OCI-LY1 (cell line): Measurements from ENCODE around the gene ARRDC2.
A peak's percentile ranks its signal among the peaks of the same experiment; 100 is the strongest.

Experiments used
- H2AFZ ChIP-seq: fragments of 200-600 bp; sonication (generic), shearing (Covaris generic); 2 replicates; pipeline ENCODE4 v1.6.0; 2014; ENCODE audit warnings: antibody characterized with exemption, mild to moderate bottlenecking, low read length
- H3F3A ChIP-seq: fragments of 200-600 bp; sonication (generic), shearing (Covaris generic); 2 replicates; pipeline ENCODE4 v1.6.0; 2014; ENCODE audit warnings: mild to moderate bottlenecking, antibody characterized with exemption, low read length, moderate library complexity; ENCODE audit not compliant: insufficient read depth
- H3K27ac ChIP-seq: fragments of 200-600 bp; sonication (generic); 2 replicates; pipeline ENCODE4 v1.5.1; 2014; ENCODE audit warnings: low read length, mixed run types, mild to moderate bottlenecking, low read depth; ENCODE audit not compliant: poor library complexity, severe bottlenecking
- H3K27me3 ChIP-seq: fragments of 200-600 bp; sonication (generic); 2 replicates; pipeline ENCODE4 v1.6.0; 2014; ENCODE audit warnings: antibody characterized with exemption, mild to moderate bottlenecking, low read length, moderate library complexity; ENCODE audit not compliant: insufficient read depth
- H3K36me3 ChIP-seq: fragments of 200-600 bp; sonication (generic); 2 replicates; pipeline ENCODE4 v1.6.1; 2014; ENCODE audit warnings: mild to moderate bottlenecking, antibody characterized with exemption, low read length, moderate library complexity, mixed read lengths; ENCODE audit not compliant: insufficient read depth
- H3K4me1 ChIP-seq: fragments of 200-600 bp; sonication (generic); 2 replicates; pipeline ENCODE4 v1.5.1; 2014; ENCODE audit warnings: mild to moderate bottlenecking, low read length, moderate library complexity; ENCODE audit not compliant: insufficient read depth, severe bottlenecking
- H3K4me2 ChIP-seq: fragments of 200-600 bp; sonication (generic), shearing (Covaris generic); 2 replicates; pipeline ENCODE4 v1.6.1; 2014; ENCODE audit warnings: low read length
- H3K4me3 ChIP-seq: fragments of 200-600 bp; sonication (generic); 2 replicates; pipeline ENCODE4 v1.5.1; 2014; ENCODE audit warnings: low read length, low read depth, mild to moderate bottlenecking, mixed read lengths; ENCODE audit not compliant: poor library complexity, severe bottlenecking
- H3K79me2 ChIP-seq: fragments of 200-600 bp; shearing (Covaris generic); 2 replicates; pipeline ENCODE4 v1.6.1; 2016; ENCODE audit warnings: mixed run types, low read length, mixed read lengths; ENCODE audit not compliant: insufficient read depth
- H3K9ac ChIP-seq: fragments of 200-600 bp; sonication (generic), shearing (Covaris generic); 2 replicates; pipeline ENCODE4 v1.6.1; 2014; ENCODE audit warnings: mild to moderate bottlenecking, low read length, mixed read lengths
- H3K9me2 ChIP-seq: fragments of 200-600 bp; sonication (generic), shearing (Covaris generic); 2 replicates; pipeline ENCODE4 v1.6.1; 2014; ENCODE audit warnings: low read depth, mild to moderate bottlenecking, low read length, mixed read lengths
- H3K9me3 ChIP-seq: fragments of 200-600 bp; shearing (Covaris generic); 2 replicates; pipeline ENCODE4 v1.6.1; 2014; ENCODE audit warnings: low read length, mixed read lengths
- H4K20me1 ChIP-seq: fragments of 200-600 bp; sonication (generic), shearing (Covaris generic); 2 replicates; pipeline ENCODE4 v1.6.0; 2016; ENCODE audit warnings: mild to moderate bottlenecking, low read length; ENCODE audit not compliant: insufficient read depth
- EZH2 ChIP-seq: fragments of 200-600 bp; sonication (generic), shearing (Covaris generic); IDR thresholded peaks from 2 replicates; pipeline ENCODE4 v1.8.0; 2017; ENCODE audit warnings: borderline replicate concordance, mixed run types, mild to moderate bottlenecking, antibody characterized with exemption, low read length, moderate library complexity, mixed read lengths
- TF ChIP-seq, protein P1 (sequence below): fragments of 200-600 bp; sonication (generic), shearing (Covaris generic); IDR thresholded peaks from 2 replicates; pipeline ENCODE4 v1.5.1; 2017; ENCODE audit warnings: mild to moderate bottlenecking, antibody characterized with exemption, low read length, moderate library complexity, mixed read lengths

Gene ARRDC2

GRCh38 chr19:17989425-17990094, 18.4 kb upstream of the ARRDC2 start:
- Histone ChIP-seq H3K4me2 (no peak overlapping the region), H3K27ac (no peak overlapping the region), H3K36me3 (no peaks in the 10 kb centered on the region), H3K9me2 (no peaks in the 10 kb centered on the region), H3K79me2 (no peaks in the 10 kb centered on the region), H3F3A (no peaks in the 10 kb centered on the region), H3K9me3 (no peaks in the 10 kb centered on the region), H2AFZ (no peak overlapping the region), H3K4me1 (no peaks in the 10 kb centered on the region), H3K27me3 (no peaks in the 10 kb centered on the region), H3K9ac (no peak overlapping the region), H3K4me3 (no peak overlapping the region), H4K20me1 (no peaks in the 10 kb centered on the region)
- no peak for TF ChIP-seq EZH2
- TF ChIP-seq, protein P1, sequence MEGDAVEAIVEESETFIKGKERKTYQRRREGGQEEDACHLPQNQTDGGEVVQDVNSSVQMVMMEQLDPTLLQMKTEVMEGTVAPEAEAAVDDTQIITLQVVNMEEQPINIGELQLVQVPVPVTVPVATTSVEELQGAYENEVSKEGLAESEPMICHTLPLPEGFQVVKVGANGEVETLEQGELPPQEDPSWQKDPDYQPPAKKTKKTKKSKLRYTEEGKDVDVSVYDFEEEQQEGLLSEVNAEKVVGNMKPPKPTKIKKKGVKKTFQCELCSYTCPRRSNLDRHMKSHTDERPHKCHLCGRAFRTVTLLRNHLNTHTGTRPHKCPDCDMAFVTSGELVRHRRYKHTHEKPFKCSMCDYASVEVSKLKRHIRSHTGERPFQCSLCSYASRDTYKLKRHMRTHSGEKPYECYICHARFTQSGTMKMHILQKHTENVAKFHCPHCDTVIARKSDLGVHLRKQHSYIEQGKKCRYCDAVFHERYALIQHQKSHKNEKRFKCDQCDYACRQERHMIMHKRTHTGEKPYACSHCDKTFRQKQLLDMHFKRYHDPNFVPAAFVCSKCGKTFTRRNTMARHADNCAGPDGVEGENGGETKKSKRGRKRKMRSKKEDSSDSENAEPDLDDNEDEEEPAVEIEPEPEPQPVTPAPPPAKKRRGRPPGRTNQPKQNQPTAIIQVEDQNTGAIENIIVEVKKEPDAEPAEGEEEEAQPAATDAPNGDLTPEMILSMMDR, result no peak

- no peaks in the 10 kb centered on the region for H3K27me3 ChIP-seq
Observed at GRCh38 chr19:17993076-17993813, 14.7 kb upstream of the ARRDC2 start.

DNA sequence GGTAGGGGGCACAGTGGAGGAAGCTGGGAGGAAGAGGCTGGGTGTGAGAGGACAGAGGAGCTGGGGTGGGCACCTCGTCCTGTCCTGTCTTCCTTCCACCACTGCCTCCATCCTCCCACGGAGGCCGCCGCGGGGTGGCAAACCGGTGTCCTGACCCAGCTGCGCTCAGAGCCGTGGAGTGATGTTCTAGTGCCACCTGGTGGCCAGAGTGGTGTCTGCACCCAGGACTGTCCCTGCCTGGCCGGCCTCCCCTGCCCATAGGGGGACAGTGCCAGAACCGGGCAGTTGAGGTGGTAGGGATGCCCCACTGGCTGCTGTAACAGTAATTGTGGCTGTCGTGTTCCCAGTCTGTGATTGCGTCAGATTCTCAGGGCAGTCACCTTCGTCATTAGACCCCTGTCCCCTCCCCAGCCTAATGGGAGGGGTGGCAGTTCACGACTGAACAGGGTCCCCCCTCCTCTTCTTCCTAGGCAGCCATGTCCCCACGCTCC, 11.1 kb upstream of the ARRDC2 start:
- H3K9me2 ChIP-seq, result no peaks in the 10 kb centered on the region
- H3K4me1 ChIP-seq, result peaks cover 24% of the 10 kb centered on the region
- H3K9ac ChIP-seq, result no peak overlapping the region
- H3K4me3 ChIP-seq, result peak overlapping the region; percentile 62
- H4K20me1 ChIP-seq, result no peaks in the 10 kb centered on the region
- H3F3A ChIP-seq, result 0 out of 2 replicates have a peak, but pooled peaks cover 7% of the 10 kb centered on the region
- peak overlapping the region; percentile 72; the same call in 1 of the 2 replicates for H3K4me2 ChIP-seq
- H3K9me3 ChIP-seq, result no peaks in the 10 kb centered on the region
- peak overlapping the region; percentile 77 for H3K27ac ChIP-seq
- H2AFZ ChIP-seq, result no peak overlapping the region
- no peaks in the 10 kb centered on the region for H3K27me3 ChIP-seq
- no peaks in the 10 kb centered on the region for H3K36me3 ChIP-seq
- peaks cover 2% of the 10 kb centered on the region; the same call in 1 of the 2 replicates for H3K79me2 ChIP-seq
- TF ChIP-seq, protein P1, result peak; percentile 96
- TF ChIP-seq EZH2, result no peak

More at GRCh38 chr19:17993076-17993813, 14.7 kb upstream of the ARRDC2 start:
- no peaks in the 10 kb centered on the region for H3K9me3 ChIP-seq
- H3F3A ChIP-seq, result no peaks in the 10 kb centered on the region
- H4K20me1 ChIP-seq, result no peaks in the 10 kb centered on the region
- no peak overlapping the region for H3K9ac ChIP-seq
- H3K79me2 ChIP-seq, result no peaks in the 10 kb centered on the region
- no peak for TF ChIP-seq EZH2
- H3K4me3 ChIP-seq, result no peak overlapping the region
- no peak overlapping the region for H3K4me2 ChIP-seq
- H3K9me2 ChIP-seq, result no peaks in the 10 kb centered on the region
- H3K27ac ChIP-seq, result no peak overlapping the region
- H2AFZ ChIP-seq, result no peak overlapping the region
- peaks cover 12% of the 10 kb centered on the region for H3K4me1 ChIP-seq
- no peaks in the 10 kb centered on the region for H3K36me3 ChIP-seq
